Lower lobe of right lung (tissue), 2 donors: ENCODE measurements around the gene BABAM2. TPM values are rescaled to one million over a fixed set of nuclear protein-coding genes. Genes with fewer than 3 reads are reported as not detected.

ENCODE experiments used
- ATAC-seq, 2 donors: fragments of 200-7000 bp; cut with Tn5 transposase; one replicate each; pipeline ENCODE4 v1.9.1; 2020 to 2022; ENCODE audit warnings: mild to moderate bottlenecking in 2 of 2, moderate library complexity in 2 of 2
- DNase-seq: peaks from one replicate; pipeline ENCODE4 v3.0.0-alpha.2; 2020
- H3K27ac ChIP-seq: fragments of 200-600 bp; one replicate; pipeline ENCODE4 v1.8.0; 2022
- H3K27me3 ChIP-seq: fragments of 200-600 bp; one replicate; pipeline ENCODE4 v1.8.0; 2022; ENCODE audit warnings: low read depth
- H3K36me3 ChIP-seq: fragments of 200-600 bp; one replicate; pipeline ENCODE4 v1.8.0; 2022; ENCODE audit warnings: mild to moderate bottlenecking
- H3K4me1 ChIP-seq: fragments of 200-600 bp; one replicate; pipeline ENCODE4 v1.8.0; 2022
- H3K4me3 ChIP-seq: fragments of 200-600 bp; one replicate; pipeline ENCODE4 v1.8.0; 2022; ENCODE audit warnings: mild to moderate bottlenecking
- H3K9me3 ChIP-seq: fragments of 200-600 bp; one replicate; pipeline ENCODE4 v1.8.0; 2022
- CTCF ChIP-seq: fragments of 200-600 bp; IDR thresholded peaks from one replicate; pipeline ENCODE4 v1.8.0; 2022; ENCODE audit warnings: antibody characterized with exemption, mild to moderate bottlenecking
- intact Hi-C: fragments of 100-400 bp; cut with DNase I; formaldehyde crosslinking; loops from one replicate; pipeline ENCODE4 v1.11.0; 2022
- total RNA-seq: library from RNA; stranded (reverse); fragmentation: NEBNext Ultra II Directional; extraction: Animal tissue kit (Norgen Biotek cat#: 25700); gene quantifications from one replicate; pipeline ENCODE4 v1.2.1, GENCODE V29; 2021
- donor health status: DM: no; HTN: yes; CAD: no; lungs with severe emphysema.

BABAM2 gene
- total RNA-seq, 1 donor from 2014 or later, result 39.5 TPM

- H3K27ac ChIP-seq, result no peak overlapping the region
- no peaks in the 10 kb centered on the region for H3K4me1 ChIP-seq
- DNase-seq (no peak), ATAC-seq (no peak)
- H3K36me3 ChIP-seq, result no peaks in the 10 kb centered on the region
- no peaks in the 10 kb centered on the region for H3K27me3 ChIP-seq
- no peak for TF ChIP-seq CTCF
- H3K4me3 ChIP-seq, result no peak overlapping the region
- H3K9me3 ChIP-seq, result no peaks in the 10 kb centered on the region
- intact Hi-C loops, result no loop called here
These were observed 316.2 kb downstream of the BABAM2 start for GRCh38 chr2:28206762-28207161.

DNA sequence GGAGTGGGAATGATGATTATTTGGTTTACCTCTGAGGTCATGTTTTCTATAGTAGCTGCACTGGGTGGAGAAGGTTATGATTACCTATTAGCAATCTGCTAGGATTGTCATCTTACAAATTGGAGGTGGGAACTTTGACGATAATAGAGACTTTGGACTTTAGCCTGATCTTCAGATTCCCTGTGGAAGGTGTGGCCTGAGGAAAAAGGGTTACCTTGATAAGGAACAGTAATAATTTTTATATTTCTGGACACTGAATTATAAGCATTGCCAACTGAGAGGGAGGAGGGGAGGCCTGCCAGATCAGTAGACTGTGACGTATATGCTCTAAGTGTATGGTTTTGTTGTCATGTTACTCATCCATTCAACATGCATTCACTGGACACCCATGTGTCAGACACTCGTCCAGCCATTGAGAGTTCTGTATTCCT, 318.7 kb downstream of the BABAM2 start:
- no peaks in the 10 kb centered on the region for H3K36me3 ChIP-seq
- intact Hi-C loops, result no loop called here
- no peaks in the 10 kb centered on the region for H3K4me1 ChIP-seq
- no peak overlapping the region for H3K4me3 ChIP-seq
- TF ChIP-seq CTCF, result no peak
- ATAC-seq (no peak), DNase-seq (no peak)
- no peaks in the 10 kb centered on the region for H3K9me3 ChIP-seq
- no peak overlapping the region for H3K27ac ChIP-seq
- H3K27me3 ChIP-seq, result no peaks in the 10 kb centered on the region

DNA sequence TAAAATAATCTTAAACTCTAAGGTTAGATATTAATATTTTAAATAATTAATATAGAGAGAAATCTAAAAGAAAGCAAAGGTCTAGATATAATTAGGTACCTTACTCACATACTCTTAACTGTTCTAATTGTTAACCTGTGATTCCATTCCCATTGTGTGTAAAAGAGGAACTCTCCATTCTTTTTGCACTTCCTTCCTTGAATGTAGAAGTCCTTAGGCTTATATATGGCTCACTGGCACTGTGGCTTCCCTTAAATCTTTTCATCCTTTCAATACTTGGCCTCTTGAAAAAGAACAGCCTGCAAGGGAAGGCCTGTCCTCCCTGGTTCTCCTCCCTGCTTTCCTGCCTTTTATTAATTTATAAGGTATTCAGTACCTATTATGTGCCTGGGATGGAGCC, 319.3 kb downstream of the BABAM2 start:
- no peak overlapping the region for H3K4me3 ChIP-seq
- DNase-seq (no peak), ATAC-seq (no peak)
- no peaks in the 10 kb centered on the region for H3K4me1 ChIP-seq
- no peak overlapping the region for H3K27ac ChIP-seq
- no peaks in the 10 kb centered on the region for H3K9me3 ChIP-seq
- TF ChIP-seq CTCF, result no peak
- H3K27me3 ChIP-seq, result no peaks in the 10 kb centered on the region
- intact Hi-C loops, result no loop called here
- no peaks in the 10 kb centered on the region for H3K36me3 ChIP-seq

GRCh38 chr2:28210535-28210934, 320.0 kb downstream of the BABAM2 start:
- no peaks in the 10 kb centered on the region for H3K4me1 ChIP-seq
- DNase-seq (no peak), ATAC-seq (no peak)
- H3K27me3 ChIP-seq, result no peaks in the 10 kb centered on the region
- no peaks in the 10 kb centered on the region for H3K9me3 ChIP-seq
- no peak overlapping the region for H3K4me3 ChIP-seq
- no peak for TF ChIP-seq CTCF
- H3K36me3 ChIP-seq, result no peaks in the 10 kb centered on the region
- intact Hi-C loops, result no loop called here
- no peak overlapping the region for H3K27ac ChIP-seq

DNA sequence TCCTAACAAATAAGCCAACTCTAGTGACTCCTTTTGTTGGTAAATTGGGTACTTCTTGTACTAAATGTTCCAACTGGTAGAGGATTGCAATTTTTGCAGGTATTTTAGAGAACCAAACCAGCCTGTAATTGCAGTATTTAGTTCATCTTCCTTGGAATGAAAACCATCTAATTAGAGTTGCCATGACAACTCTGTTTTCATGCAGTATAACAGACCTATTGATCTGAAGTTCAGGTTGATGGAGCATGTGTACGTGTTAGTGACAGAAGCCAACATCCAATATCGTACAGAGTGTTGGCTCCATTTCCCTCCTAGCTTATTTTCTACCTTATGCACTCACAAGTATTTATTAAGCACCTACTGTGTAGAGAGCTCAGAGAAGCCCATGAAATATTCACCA, 325.8 kb downstream of the BABAM2 start:
- TF ChIP-seq CTCF, result no peak
- no peaks in the 10 kb centered on the region for H3K4me1 ChIP-seq
- H3K27me3 ChIP-seq, result no peaks in the 10 kb centered on the region
- H3K9me3 ChIP-seq, result no peaks in the 10 kb centered on the region
- no peak overlapping the region for H3K4me3 ChIP-seq
- intact Hi-C loops, result no loop called here
- DNase-seq, result no peak
- no peak overlapping the region for H3K27ac ChIP-seq
- no peak for ATAC-seq
- H3K36me3 ChIP-seq, result no peaks in the 10 kb centered on the region
